NT2/D1 (cell line): ENCODE results near the gene SETMAR.
"Not testable (repeated sequence)": the region's sequence is repeated elsewhere in the genome, so short reads cannot be mapped to it uniquely, and the experiment has no call there.

Source experiments
- SUZ12 ChIP-seq: IDR thresholded peaks from 2 replicates; pipeline ENCODE4 v1.6.1; 2011; ENCODE audit not compliant: insufficient read length, insufficient read depth; ENCODE audit errors: extremely low read depth
- YY1 ChIP-seq: IDR thresholded peaks from 2 replicates; pipeline ENCODE4 v1.6.1; 2011; ENCODE audit not compliant: insufficient read length, insufficient read depth
- ZNF274 ChIP-seq: IDR thresholded peaks from 2 replicates; pipeline ENCODE4 v1.6.1; 2011; ENCODE audit warnings: mild to moderate bottlenecking, low read depth, low read length

- TF ChIP-seq YY1, ZNF274, SUZ12: not testable (repeated sequence)
Observed at GRCh38 chr3:4296454-4296853, 6.7 kb upstream of the SETMAR start.
